Uterus (tissue), 4 donors: ENCODE results near the gene PPP2R2C. TPM values are rescaled to one million over a fixed set of nuclear protein-coding genes. Genes with fewer than 3 reads are reported as not detected.

Experiments used
- DNase-seq, 2 donors: peaks; one replicate each; pipeline ENCODE4 v3.0.0-alpha.2; 2019 to 2020
- H3K27ac ChIP-seq, 2 donors: fragments of 200-600 bp; sonication (generic); 1 replicate in 1 of 2; 2 replicates in 1 of 2; pipeline ENCODE4 v1.5.1; 2016 to 2018
- H3K27me3 ChIP-seq, 2 donors: fragments of 200-600 bp; sonication (generic); one replicate each; pipeline ENCODE4 v1.5.1; 2018 to 2019; ENCODE audit warnings: control low read depth in 1 of 2
- H3K36me3 ChIP-seq, 2 donors: fragments of 200-600 bp; sonication (generic); one replicate each; pipeline ENCODE4 v1.5.1; 2019; ENCODE audit warnings: control low read depth in 1 of 2
- H3K4me1 ChIP-seq, 2 donors: fragments of 200-600 bp; sonication (generic); one replicate each; pipeline ENCODE4 v1.5.1; 2018 to 2019; ENCODE audit warnings: control low read depth in 1 of 2
- H3K4me3 ChIP-seq, 2 donors: fragments of 200-600 bp; sonication (generic); 1 replicate in 1 of 2; 2 replicates in 1 of 2; pipeline ENCODE4 v1.5.1; 2018 to 2019; ENCODE audit warnings: mild to moderate bottlenecking in 1 of 2
- H3K9me3 ChIP-seq, 2 donors: fragments of 200-600 bp; sonication (generic); one replicate each; pipeline ENCODE4 v1.5.1; 2019; ENCODE audit warnings: control low read depth in 1 of 2
- CTCF ChIP-seq, 4 experiments: fragments of 200-600 bp in 2 of 4; fragments of 450-650 bp in 2 of 4; sonication (generic) in 2 of 4; IDR thresholded peaks; one replicate each; pipeline ENCODE4 v1.5.1; 2016 to 2019; ENCODE audit warnings: antibody characterized with exemption in 4 of 4, mild to moderate bottlenecking in 2 of 4, moderate library complexity in 1 of 4
- POLR2A ChIP-seq, 2 donors: fragments of 450-650 bp; IDR thresholded peaks; one replicate each; pipeline ENCODE4 v1.6.1; 2016; ENCODE audit warnings: antibody characterized with exemption in 2 of 2, mild to moderate bottlenecking in 1 of 2, moderate library complexity in 1 of 2
- intact Hi-C: fragments of 100-400 bp; cut with DNase I; formaldehyde crosslinking; loops from one replicate; pipeline ENCODE4 v1.15.1; 2023; ENCODE audit warnings: low total_unique reads
- total RNA-seq, 4 donors: library from RNA; depleted of rRNA in 3 of 4; stranded (reverse); fragments of >200 nt in 3 of 4; gene quantifications; one replicate each; pipeline versions ENCODE4 v1.1.0 to v1.2.4, GENCODE V29; 2014 to 2023
- donor health status: DM: yes; HTN: yes; CAD: no.

PPP2R2C gene
- total RNA-seq, 4 donors from 2014 or later: 2.9 to 49.1 (median 27.3) TPM

GRCh38 chr4:6472008-6472386, 417 bp downstream of the PPP2R2C start:
- no peak for DNase-seq
- TF ChIP-seq CTCF (IDR thresholded peaks at IDR 0.05) (no peak), POLR2A (IDR thresholded peaks at IDR 0.05) (no peak)
- intact Hi-C loops: no loop called here
- Histone ChIP-seq H3K9me3 (no peaks in the 10 kb centered on the region), H3K27ac (peak overlapping the region in 1 of 2 donors; percentile 86), H3K36me3 (no peaks in the 10 kb centered on the region), H3K4me3 (peak overlapping the region; percentile 34 to 48), H3K4me1 (no peaks in the 10 kb centered on the region), H3K27me3 (no peaks in the 10 kb centered on the region)

GRCh38 chr4:6471307-6472007, 957 bp downstream of the PPP2R2C start:
- intact Hi-C loops: no loop called here
- Histone ChIP-seq H3K9me3 (no peaks in the 10 kb centered on the region), H3K36me3 (no peaks in the 10 kb centered on the region), H3K27ac (peak overlapping the region; percentile 50 to 86), H3K4me1 (no peaks in the 10 kb centered on the region), H3K4me3 (peak overlapping the region; percentile 34 to 48), H3K27me3 (no peaks in the 10 kb centered on the region)
- TF ChIP-seq CTCF (IDR thresholded peaks at IDR 0.05) (no peak), POLR2A (IDR thresholded peaks at IDR 0.05) (no peak)
- DNase-seq: no peak

- peak overlapping the region; percentile 34 to 48 for H3K4me3 ChIP-seq
- DNase-seq: peak; percentile 63 to 64
- TF ChIP-seq POLR2A (IDR thresholded peaks at IDR 0.05): peak in 1 of 2 donors; percentile 31
- no peak for TF ChIP-seq CTCF (IDR thresholded peaks at IDR 0.05)
- peak overlapping the region; percentile 50 to 86 for H3K27ac ChIP-seq
- H3K27me3 ChIP-seq: no peaks in the 10 kb centered on the region
- no peaks in the 10 kb centered on the region for H3K36me3 ChIP-seq
- no peaks in the 10 kb centered on the region for H3K4me1 ChIP-seq
- no peaks in the 10 kb centered on the region for H3K9me3 ChIP-seq
- intact Hi-C loops: no loop called here
Measured at GRCh38 chr4:6470502-6471306, 1.7 kb downstream of the PPP2R2C start.

- Histone ChIP-seq H3K4me1 (no peaks in the 10 kb centered on the region), H3K36me3 (no peaks in the 10 kb centered on the region), H3K4me3 (peak overlapping the region in 1 of 2 donors; percentile 48), H3K27me3 (no peaks in the 10 kb centered on the region), H3K27ac (peak overlapping the region; percentile 50 to 86), H3K9me3 (no peaks in the 10 kb centered on the region)
- DNase-seq: no peak
- intact Hi-C loops: no loop called here
- TF ChIP-seq POLR2A (IDR thresholded peaks at IDR 0.05): no peak
- no peak for TF ChIP-seq CTCF (IDR thresholded peaks at IDR 0.05)
Measured at GRCh38 chr4:6469898-6470501, 2.4 kb downstream of the PPP2R2C start.

GRCh38 chr4:6469144-6469543, 3.3 kb downstream of the PPP2R2C start:
- Histone ChIP-seq H3K4me1 (no peaks in the 10 kb centered on the region), H3K4me3 (no peak overlapping the region), H3K36me3 (no peaks in the 10 kb centered on the region), H3K27ac (no peak overlapping the region), H3K27me3 (no peaks in the 10 kb centered on the region), H3K9me3 (no peaks in the 10 kb centered on the region)
- no peak for DNase-seq
- intact Hi-C loops: no loop called here
- no peak for TF ChIP-seq CTCF (IDR thresholded peaks at IDR 0.05)
